SW480 (cell line): ENCODE results near the gene CLN3.
"Not testable (repeated sequence)": the region's sequence is repeated elsewhere in the genome, so short reads cannot be mapped to it uniquely, and the experiment has no call there.

Experiments
- DNase-seq: peaks from one replicate; pipeline ENCODE4 v3.0.0-alpha.2; 2016; ENCODE audit warnings: low spot score

CLN3 gene

DNA sequence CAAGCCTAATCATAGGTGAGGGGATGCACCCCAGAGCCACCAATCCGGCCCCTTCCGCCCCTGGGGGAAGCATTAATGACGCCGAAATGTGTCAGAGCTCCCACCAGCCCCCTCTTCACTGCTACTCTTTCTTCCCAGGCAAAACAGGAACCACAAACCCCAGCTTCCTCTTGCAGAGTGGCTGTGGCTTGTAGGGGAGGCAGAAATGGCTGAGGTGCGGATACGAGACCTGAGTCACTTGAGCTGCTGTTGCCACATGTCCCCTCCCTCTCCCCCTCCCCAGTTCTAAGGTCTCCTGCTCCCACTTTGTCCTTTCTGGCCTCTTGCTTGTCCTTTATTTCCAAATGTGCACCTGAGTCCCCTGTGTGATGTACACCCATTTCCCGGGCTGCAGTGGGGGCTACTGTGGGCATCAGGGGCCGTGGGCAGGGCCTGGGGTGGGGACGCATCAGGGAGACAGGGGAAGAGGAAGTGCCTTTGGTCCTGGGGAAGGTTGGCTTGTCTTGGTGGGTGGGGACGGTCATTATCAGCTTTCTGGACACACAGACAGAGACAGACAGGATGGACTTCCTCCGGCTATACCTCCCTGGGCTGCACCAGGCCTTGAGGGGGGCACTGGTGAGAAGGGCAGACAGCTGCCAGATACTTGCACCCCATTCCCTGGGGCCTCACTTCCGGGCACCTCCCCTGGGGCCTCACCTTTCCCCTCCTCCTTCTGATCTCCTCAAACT, 2.4 kb upstream of the CLN3 start, which contains the start of gene APOBR:
TSS of gene APOBR (plus strand) at position 523 of the 731 bp plus-strand sequence. CDS start at position 562, 39 bp downstream.
- no peak for DNase-seq

DNA sequence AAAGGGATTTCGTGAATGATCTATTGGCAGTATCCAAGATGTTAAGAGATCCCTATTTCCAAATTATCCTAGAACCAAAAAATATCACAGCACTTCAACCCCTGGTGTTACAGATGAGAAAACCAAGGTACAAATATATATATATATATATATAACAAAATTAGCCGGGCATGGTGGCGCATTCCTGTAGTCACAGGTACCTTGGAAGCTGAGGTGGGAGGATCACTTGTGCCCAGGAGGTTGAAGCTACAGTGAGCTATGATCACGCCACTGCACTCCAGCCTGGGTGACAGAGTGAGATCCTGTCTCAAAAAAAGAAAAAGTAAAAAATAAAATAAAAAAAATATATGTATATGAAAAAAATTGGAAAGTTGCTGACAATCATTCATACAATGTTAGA, 637 bp upstream of the CLN3 start:
- DNase-seq = no peak

DNA sequence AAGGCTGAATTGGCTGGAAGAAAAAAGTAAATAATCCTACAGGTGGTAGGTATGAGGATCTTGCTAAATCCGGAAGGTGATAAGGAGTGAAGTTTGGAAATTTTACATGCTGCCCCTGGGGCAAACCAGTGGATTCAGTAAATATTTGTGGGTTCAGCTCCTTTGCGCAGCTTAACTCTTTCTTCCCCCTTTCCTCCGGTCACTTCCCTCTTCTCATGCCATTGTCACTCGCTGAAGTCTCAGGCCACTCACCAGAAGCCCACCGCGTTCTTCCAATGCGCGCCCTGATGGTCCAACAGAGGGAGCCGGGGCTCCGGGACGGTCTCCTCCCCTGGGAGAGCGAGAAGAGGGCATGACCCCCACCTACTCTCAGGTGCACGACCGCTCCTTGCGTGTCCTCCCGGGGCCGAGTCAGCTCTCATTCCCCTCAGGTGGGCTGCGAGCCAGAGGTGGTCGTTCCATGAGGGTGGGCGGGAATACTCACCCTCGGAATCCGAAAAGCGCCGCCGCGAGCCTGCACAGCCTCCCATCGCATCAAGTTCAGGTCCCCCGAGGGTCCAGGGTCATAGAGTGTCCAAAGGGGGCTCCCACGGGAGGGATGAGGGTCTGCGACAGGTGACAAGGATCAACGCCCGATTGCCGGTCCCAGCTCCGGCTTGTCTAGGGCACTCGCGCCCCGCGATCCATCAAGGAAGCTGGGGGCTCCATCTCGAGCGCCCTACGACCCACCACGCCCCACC, 474 bp downstream of the CLN3 start:
- peak; percentile 8 for DNase-seq

GRCh38 chr16:28486266-28486665, 5.6 kb downstream of the CLN3 start:
- DNase-seq = no peak

DNA sequence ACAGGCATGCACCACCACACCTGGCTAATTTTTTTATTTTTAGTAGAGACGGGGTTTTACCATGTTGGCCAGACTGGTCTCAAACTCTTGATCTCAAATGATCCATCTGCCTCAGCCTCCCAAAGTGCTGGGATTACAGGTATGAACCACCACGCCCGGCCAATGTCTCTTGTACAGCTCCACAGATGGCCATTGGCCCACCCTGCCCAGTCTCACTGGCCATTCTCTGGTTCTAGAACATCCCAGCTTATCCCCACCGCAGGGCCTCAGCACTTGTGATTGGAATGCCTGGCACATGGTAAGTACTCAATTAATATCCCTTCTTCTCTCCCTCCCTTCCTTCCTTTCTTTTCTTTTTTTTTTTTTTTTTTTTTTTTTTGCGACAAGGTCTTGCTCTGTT, 8.5 kb downstream of the CLN3 start:
- DNase-seq = not testable (repeated sequence)

DNA sequence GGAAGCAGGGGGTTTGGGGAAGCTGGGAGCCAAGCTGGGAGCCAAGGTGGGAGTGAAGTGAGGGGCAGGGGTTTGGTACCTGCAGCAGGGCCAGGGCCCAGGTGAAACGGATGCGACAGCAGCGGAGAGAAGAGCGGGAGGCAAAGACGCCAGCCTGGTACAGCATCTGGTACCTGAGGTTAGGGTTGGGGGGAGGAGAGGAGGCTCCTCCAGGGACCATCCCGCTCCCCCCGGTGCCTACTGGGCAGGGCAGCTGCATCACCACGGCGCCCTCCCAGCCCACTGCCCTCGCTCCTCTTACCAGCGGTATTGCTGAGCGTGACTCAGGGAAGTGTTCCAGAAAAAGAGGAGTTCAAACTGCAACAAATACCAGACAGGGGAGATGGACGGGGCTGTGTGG, 9.8 kb downstream of the CLN3 start:
- DNase-seq = no peak

DNA sequence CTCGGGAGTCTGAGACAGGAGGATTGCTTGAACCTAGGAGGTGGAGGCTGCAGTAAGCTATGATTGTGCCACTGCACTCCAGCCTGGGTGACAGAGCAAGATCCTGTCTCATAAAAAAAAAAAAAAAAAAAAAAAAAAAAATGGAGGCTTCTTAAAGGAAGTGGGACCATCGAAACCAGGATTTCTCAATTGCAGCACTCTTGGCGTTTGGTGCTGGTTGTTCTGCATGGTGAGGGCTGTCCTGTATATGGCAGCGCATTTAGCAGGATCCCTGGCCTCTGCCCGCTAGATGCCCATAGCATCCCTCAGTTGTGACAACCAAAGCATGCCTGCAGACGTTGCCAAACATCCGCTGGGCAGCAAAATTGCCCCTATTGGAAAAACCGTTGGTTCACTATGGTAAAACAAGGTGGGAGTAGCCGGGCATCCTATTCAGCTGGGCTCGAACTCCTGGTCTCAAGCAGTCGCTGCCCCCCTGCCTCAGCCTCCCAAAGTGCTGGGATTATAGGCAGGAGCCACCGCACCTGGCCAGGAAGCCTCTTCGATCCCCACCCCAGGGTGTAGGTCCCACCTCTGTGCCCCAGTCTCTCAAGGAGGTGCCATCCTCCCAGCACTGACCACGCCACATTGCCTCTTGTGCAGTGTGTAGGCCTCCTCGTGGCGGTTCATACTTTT, 13.2 kb downstream of the CLN3 start:
- no peak for DNase-seq

- no peak for DNase-seq
Measured at GRCh38 chr16:28477311-28477920, 14.5 kb downstream of the CLN3 start.

DNA sequence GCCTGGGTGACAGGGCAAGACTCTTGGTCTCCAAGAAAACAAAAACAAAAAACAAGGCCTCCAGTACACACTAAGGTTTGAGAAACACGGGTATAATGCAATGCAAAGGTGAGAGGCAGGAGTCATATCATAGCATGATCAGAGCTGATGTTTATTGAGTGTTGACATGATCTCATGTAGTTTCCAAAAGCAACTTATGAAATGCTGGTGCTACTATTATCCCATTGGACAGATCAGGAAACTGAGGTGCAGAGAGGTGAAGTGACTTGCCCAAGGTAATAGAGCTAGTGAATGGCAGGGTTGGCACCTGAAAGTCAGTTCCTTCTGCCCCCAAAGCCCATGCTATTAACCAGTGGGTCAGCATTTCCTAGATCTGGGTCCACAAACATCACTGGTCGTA, 16.7 kb downstream of the CLN3 start:
- DNase-seq = no peak

DNA sequence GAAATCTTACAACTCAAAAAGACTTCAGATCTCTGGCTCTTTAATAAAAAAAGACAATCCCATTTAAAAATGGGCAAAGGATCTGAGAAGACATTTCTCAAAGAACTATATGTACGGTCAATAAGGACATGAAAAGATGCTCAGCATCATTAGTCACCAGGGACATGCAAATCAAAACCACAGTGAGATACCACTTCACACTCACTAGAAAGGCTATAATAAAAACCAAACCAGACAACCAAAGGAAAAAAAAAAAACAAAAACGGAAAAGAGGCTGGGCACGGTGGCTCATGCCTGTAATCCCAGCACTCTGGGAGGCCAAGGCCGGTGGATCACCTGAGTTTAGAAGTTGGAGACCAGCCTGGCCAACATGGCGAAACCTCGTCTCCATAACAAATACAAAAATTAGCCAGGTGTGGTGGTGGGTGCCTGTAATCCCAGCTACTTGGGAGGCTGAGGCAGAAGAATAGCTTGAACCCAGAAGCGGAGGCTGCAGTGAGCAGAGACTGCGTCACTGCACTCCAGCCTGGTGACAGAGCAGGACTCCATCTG, 18.1 kb downstream of the CLN3 start:
- no peak for DNase-seq

DNA sequence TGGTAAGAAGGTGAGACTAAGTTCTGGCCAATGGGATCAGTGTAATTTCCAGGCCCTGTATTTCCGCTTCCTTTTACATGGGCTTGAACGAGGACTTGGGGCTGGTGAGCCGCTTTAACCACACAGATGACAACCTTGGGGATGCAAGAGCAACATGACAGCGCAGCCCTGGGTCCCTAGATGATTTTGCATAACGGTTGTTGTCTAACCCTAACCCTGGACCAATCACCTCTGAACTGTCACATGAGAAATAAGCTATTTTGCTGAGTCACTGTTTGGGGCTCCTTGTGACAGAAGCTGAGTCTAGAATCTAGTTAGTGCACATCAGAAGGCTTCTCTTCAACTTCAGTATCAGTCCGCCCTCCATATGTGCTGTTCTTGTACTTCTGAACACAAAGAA, 44.8 kb downstream of the CLN3 start:
- DNase-seq = not testable (repeated sequence)

- DNase-seq = not testable (repeated sequence)
Measured at GRCh38 chr16:28446388-28446787, 45.5 kb downstream of the CLN3 start.

DNA sequence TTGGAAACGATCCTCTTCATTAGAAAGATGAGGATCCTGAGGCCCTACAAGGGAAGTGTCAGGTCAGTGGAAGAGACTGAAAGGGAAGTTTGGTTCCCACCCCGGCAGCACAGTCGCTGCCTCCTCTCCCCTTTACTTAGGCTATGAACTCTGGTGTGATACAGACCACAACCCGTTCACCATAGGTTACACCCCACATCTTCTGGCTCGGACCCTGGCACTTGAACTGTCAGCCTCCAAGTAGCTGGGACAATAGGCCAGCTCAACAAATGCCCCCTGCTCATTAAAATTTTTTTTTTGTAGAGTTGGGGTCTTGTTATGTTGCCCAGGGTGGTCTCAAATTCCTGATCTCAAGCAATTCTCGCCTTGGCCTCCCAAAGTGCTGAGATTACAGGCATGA, 47.9 kb downstream of the CLN3 start:
- not testable (repeated sequence) for DNase-seq

- not testable (repeated sequence) for DNase-seq
Measured at GRCh38 chr16:28438899-28439298, 53.0 kb downstream of the CLN3 start.

GRCh38 chr16:28435340-28435739, 56.5 kb downstream of the CLN3 start:
- DNase-seq = not testable (repeated sequence)
